Right lobe of liver (tissue), 4 donors: ENCODE data around the gene OLIG2.

Experiments
- CTCF ChIP-seq, 4 donors: fragments of 200-600 bp in 3 of 4; fragments of 450-650 bp in 1 of 4; IDR thresholded peaks; one replicate each; pipeline versions ENCODE4 v1.5.1 to v1.8.0; 2016 to 2022; ENCODE audit warnings: antibody characterized with exemption in 4 of 4, mild to moderate bottlenecking in 2 of 4
- POLR2A ChIP-seq: fragments of 450-650 bp; IDR thresholded peaks from one replicate; pipeline ENCODE4 v1.6.1; 2017; ENCODE audit warnings: antibody characterized with exemption, mild to moderate bottlenecking
- donor health status: DM: no; HTN: no; CAD: no.
- donor health status: DM: no; HTN: no; CAD: no.
- donor health status: DM: no; HTN: yes; CAD: no.

- no peak for TF ChIP-seq CTCF (IDR thresholded peaks at IDR 0.05)
- no peak for TF ChIP-seq POLR2A
Observed at GRCh38 chr21:33069243-33069642, 43.5 kb downstream of the OLIG2 start.
